Ectodermal cell (in vitro differentiated cells): ENCODE measurements around the gene TH.

Experiments used
- H3K27ac ChIP-seq: 2 replicates; pipeline ENCODE4 v1.7.0; 2013; ENCODE audit warnings: mild to moderate bottlenecking, low read depth, low read length; ENCODE audit not compliant: insufficient read depth, poor library complexity, severe bottlenecking
- H3K27me3 ChIP-seq: 2 replicates; pipeline ENCODE4 v1.7.0; 2013; ENCODE audit warnings: mild to moderate bottlenecking, low read length; ENCODE audit not compliant: insufficient read depth, control insufficient read depth, poor library complexity, severe bottlenecking
- H3K36me3 ChIP-seq: one replicate; pipeline ENCODE4 v1.7.0; 2013; ENCODE audit warnings: low read length; ENCODE audit not compliant: control insufficient read depth, insufficient read depth
- H3K4me1 ChIP-seq: one replicate; pipeline ENCODE4 v1.7.0; 2013; ENCODE audit warnings: low read length; ENCODE audit not compliant: control insufficient read depth, insufficient read depth
- H3K4me3 ChIP-seq: 2 replicates; pipeline ENCODE4 v1.7.0; 2013; ENCODE audit warnings: low read depth, low read length, control low read depth; ENCODE audit not compliant: insufficient read depth
- H3K9me3 ChIP-seq: 2 replicates; pipeline ENCODE4 v1.7.0; 2013; ENCODE audit warnings: mild to moderate bottlenecking, low read length, moderate library complexity; ENCODE audit not compliant: control insufficient read depth
- WGBS, 2 experiments: methylation state at CpG; one replicate each; pipeline ENCODE4 v1.1.7; 2013; ENCODE audit warnings: missing lambda C conversion rate in 2 of 2; 5-methylcytosine and 5-hydroxymethylcytosine counted together

Gene TH

GRCh38 chr11:2201542-2201941 lies 29.9 kb upstream of the TH start:
- H3K9me3 ChIP-seq = no peaks in the 10 kb centered on the region
- WGBS, 2 experiments = 92% methylated on average over 2 of the region's 2 CpGs
- no peaks in the 10 kb centered on the region for H3K36me3 ChIP-seq
- no peaks in the 10 kb centered on the region for H3K4me1 ChIP-seq
- no peak overlapping the region for H3K27ac ChIP-seq
- H3K4me3 ChIP-seq = no peak overlapping the region
- H3K27me3 ChIP-seq = peaks cover 5% of the 10 kb centered on the region

DNA sequence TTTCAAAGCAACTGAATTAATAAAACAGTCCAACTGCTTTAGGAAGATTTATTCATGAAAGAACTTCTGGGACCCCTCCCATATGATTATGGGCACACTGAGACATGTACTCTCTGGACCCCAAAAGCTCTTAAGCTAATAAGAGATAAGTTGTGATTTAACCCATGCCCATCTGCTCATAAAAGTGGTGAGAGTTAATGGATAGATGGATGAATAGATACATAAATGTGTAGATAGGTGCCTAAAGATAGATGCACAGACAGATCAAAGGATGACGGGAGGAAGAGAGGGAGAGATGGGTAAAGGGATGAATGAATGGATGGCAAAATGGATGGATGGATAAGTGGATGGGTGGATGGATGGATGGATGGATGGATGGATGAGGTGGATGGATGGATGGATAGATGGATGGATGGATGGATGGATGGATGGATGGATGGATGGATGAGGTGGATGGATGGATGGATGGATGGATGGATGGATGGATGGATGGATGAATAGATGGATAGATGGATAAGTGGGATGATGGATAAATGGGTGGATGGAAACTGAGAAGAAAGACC lies 29.4 kb upstream of the TH start:
- Histone ChIP-seq H3K27ac (no peak overlapping the region), H3K9me3 (no peaks in the 10 kb centered on the region)
- WGBS, 2 experiments = 90 to 94% methylated on average over 1 of the region's 1 CpG

GRCh38 chr11:2200536-2200935 lies 28.9 kb upstream of the TH start:
- H3K4me3 ChIP-seq = no peak overlapping the region
- no peaks in the 10 kb centered on the region for H3K4me1 ChIP-seq
- peaks cover 7% of the 10 kb centered on the region for H3K27me3 ChIP-seq
- WGBS, 2 experiments = 88 to 92% methylated on average over 10 to 11 of the region's 11 CpGs
- no peaks in the 10 kb centered on the region for H3K36me3 ChIP-seq
- H3K27ac ChIP-seq = no peak overlapping the region
- no peaks in the 10 kb centered on the region for H3K9me3 ChIP-seq

More for the DNA sequence above, 29.4 kb upstream of the TH start:
- Histone ChIP-seq H3K4me1 (no peaks in the 10 kb centered on the region), H3K27me3 (peaks cover 7% of the 10 kb centered on the region), H3K4me3 (no peak overlapping the region), H3K36me3 (no peaks in the 10 kb centered on the region)

GRCh38 chr11:2199466-2200341 lies 28.1 kb upstream of the TH start:
- Histone ChIP-seq H3K27me3 (peaks cover 7% of the 10 kb centered on the region), H3K36me3 (no peaks in the 10 kb centered on the region), H3K4me1 (no peaks in the 10 kb centered on the region), H3K9me3 (no peaks in the 10 kb centered on the region), H3K27ac (no peak overlapping the region), H3K4me3 (no peak overlapping the region)
- WGBS, 2 experiments = 90 to 93% methylated on average over 22 of the region's 22 CpGs

DNA sequence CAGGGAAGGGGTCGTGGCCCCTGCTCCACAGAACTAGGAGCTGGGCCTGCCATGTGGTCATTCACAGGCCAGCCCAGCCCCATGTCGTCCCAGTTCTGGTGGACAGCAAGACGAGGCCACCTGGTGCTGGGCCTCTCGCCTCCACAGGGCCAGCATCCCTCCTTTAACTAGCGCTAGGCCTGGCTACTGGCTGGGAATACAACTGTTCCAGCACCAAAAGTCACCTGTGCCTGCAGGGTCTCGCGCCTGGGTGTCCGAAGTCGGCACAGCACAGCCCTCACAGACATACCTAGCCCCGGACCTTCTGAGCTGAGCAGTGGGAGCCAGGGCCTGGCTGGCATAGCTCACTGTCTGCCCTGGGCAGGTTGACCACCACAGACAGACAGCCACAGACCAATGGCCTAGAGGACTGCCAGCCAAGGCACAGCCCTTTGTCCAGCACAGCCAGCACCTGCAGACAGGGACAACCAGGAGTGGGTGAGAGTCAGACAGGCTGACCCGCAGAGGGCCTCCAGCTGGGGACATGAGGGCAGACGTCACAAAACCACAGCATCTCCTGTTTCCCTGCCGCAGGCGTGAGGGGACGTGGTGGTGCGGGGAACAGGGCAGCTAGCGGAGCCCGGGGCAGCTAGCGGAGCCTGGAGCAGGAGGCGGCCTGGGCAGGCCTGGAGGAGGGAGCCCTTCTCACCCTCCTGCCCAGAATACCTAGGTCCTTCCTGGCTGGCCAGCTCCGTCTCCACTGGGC lies 27.2 kb upstream of the TH start:
- no peaks in the 10 kb centered on the region for H3K4me1 ChIP-seq
- peaks cover 7% of the 10 kb centered on the region for H3K27me3 ChIP-seq
- no peaks in the 10 kb centered on the region for H3K36me3 ChIP-seq
- H3K4me3 ChIP-seq = no peak overlapping the region
- H3K9me3 ChIP-seq = no peaks in the 10 kb centered on the region
- H3K27ac ChIP-seq = no peak overlapping the region
- 87 to 89% methylated on average over 21 of the region's 21 CpGs for WGBS, 2 experiments

DNA sequence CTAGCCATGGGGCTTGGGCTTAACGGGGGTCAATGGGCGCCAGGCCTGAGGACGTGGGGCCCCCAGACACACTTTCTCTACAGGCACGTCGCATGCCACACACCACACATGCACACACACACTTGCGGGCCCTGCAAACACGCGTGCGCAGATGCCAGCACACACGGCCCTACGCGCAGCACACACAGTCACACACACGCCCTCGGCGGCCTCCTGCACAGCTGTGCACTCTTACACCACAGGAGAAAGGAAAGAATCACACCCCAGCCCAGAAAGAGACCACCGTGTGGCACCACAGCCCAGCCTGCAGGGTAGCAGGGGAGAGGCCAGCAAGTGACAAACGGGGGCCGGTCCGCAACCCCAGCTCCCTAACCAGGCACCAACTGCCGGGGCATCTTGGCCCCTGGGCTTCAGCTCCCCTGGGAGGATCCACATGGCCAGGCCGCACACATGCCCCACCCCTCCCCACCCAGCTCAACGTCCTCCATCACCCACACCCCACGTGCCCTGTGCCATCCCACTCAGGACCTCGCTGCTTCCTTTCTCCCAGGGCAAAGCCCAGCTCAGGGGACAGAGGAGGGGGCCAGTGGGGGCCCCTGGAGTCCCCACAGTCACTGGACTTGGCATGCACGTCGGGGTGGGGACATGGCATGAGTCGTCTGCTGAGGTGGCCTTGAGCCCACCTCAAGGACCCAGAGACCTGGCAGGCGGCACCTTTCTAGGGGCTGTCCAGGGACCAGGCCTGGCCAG lies 26.3 kb upstream of the TH start:
- Histone ChIP-seq H3K27ac (no peak overlapping the region), H3K4me3 (no peak overlapping the region), H3K36me3 (no peaks in the 10 kb centered on the region), H3K27me3 (peaks cover 7% of the 10 kb centered on the region), H3K4me1 (no peaks in the 10 kb centered on the region), H3K9me3 (no peaks in the 10 kb centered on the region)
- WGBS, 2 experiments = 94 to 95% methylated on average over 28 of the region's 28 CpGs

DNA sequence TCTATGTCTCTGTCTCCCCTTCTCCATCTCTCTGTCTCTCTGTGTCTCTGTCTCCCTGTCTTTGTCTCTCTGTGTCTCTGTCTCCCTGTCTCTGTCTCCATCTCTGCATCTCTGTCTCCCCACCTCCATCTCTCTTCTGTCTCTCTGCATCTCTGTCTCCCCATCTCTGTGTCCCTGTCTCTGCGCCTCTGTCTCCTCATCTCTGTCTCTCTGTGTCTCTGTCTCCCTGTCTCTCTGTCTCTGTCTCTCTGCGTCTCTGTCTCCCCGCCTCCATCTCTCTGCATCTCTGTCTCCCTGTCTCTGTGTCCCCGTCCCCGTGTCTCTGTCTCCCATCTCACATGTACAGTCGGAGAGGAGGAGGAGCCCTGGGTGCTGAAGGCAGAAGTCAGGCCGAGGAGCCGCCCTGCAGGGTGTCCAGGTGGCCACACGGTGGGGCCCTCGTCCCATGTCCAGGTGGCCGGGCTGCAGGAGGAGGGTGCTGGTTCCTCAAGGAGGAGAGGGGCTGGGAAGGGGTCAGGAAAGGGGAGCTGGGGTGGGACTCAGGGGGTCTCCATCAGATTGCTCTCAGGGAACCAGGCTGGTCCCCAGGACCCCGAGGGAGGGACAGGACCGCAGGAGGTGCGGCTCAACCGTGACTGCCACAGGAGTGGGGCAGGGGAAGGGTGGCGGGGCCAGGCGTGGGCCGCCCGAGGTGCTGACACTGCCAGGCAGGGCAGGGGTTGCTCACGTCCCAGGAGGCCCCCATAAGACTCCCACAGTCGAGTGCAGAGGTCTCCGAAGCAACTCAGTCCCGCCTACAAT lies 25.6 kb upstream of the TH start:
- H3K4me1 ChIP-seq = no peaks in the 10 kb centered on the region
- no peak overlapping the region for H3K4me3 ChIP-seq
- no peak overlapping the region for H3K27ac ChIP-seq
- H3K36me3 ChIP-seq = no peaks in the 10 kb centered on the region
- peaks cover 7% of the 10 kb centered on the region for H3K27me3 ChIP-seq
- no peaks in the 10 kb centered on the region for H3K9me3 ChIP-seq
- WGBS, 2 experiments = 48 to 49% methylated on average over 23 of the region's 23 CpGs

- Histone ChIP-seq H3K27me3 (peaks cover 7% of the 10 kb centered on the region), H3K4me1 (peaks cover 3% of the 10 kb centered on the region), H3K9me3 (no peaks in the 10 kb centered on the region), H3K36me3 (no peaks in the 10 kb centered on the region), H3K4me3 (no peak overlapping the region), H3K27ac (no peak overlapping the region)
- 89 to 92% methylated on average over 7 of the region's 7 CpGs for WGBS, 2 experiments
These were observed 24.1 kb upstream of the TH start for GRCh38 chr11:2195756-2196088.

DNA sequence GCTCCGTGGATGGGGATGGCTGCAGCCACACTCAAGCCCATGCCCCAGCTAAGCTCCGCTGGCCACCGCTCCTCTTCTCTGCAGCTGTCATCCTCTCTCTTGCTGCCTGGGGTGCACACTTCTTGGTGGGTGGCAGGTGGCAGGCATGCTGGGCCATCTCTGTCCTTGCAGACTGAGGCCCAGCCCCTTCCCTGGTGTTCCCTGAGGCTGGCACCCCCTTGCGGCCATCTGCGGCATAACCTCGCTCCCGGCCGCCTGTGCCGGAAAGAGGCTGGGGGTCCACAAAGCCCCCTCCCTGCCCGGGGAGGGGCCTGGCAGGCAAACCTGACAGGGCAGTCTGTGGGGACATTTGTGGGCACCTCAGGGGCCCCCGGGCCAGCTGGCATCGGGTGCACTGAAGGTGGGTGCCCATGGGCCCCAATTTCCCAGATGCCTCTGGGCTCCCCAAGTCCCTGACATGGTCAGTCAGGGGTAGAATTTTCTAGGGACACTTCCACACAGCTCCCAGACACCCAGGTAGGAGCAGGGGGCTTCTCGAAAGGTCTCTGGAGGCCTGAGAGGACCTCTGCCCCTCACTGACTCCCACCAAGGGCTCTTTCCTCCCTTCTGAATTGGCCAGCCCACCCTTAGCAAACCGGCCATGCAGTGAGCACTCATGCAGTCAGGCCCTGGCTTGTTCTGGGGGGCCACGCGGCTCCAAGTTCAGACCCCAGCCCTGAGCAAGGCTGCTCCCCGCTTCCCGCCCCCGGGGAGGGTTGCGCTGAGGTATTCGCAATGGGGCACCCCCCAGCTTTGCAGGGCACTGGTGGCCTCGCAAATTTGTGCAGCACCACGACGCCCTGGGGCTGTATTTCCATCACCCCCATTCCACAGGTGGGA lies 23.5 kb upstream of the TH start:
- Histone ChIP-seq H3K36me3 (no peaks in the 10 kb centered on the region), H3K4me1 (peaks cover 9% of the 10 kb centered on the region), H3K9me3 (no peaks in the 10 kb centered on the region), H3K27ac (no peak overlapping the region), H3K4me3 (no peak overlapping the region), H3K27me3 (peaks cover 7% of the 10 kb centered on the region)
- WGBS, 2 experiments = 51 to 52% methylated on average over 24 of the region's 24 CpGs
